Common myeloid progenitor, CD34-positive (primary cell): ENCODE measurements around the gene SYNRG.
A peak's percentile ranks its signal among the peaks of the same experiment; 100 is the strongest.
"Not testable (repeated sequence)": the region's sequence is repeated elsewhere in the genome, so short reads cannot be mapped to it uniquely, and the experiment has no call there.

ENCODE experiments used
- CTCF ChIA-PET: fragments of 350-600 bp; sonication (Branson Sonifier 250); formaldehyde crosslinking; loops from one replicate; lab custom pipeline; 2021; ENCODE audit warnings: antibody characterized with exemption; lab: Charles Lee
- POLR2A ChIA-PET: fragments of 350-600 bp; sonication (Branson Sonifier 250); formaldehyde crosslinking; loops from one replicate; lab custom pipeline; 2021; ENCODE audit warnings: antibody characterized with exemption; lab: Charles Lee
- DNase-seq, 3 donors: peaks; one replicate each; pipeline versions ENCODE4 v3.0.0 to v3.0.0-alpha.2; 2013
- H3K27ac ChIP-seq, 2 experiments: 1 replicate in 1 of 2; 2 replicates in 1 of 2; pipeline ENCODE4 v1.7.0; 2013; ENCODE audit warnings: inconsistent platforms in 2 of 2, low read length in 2 of 2, mild to moderate bottlenecking in 2 of 2, low read depth in 1 of 2, moderate library complexity in 1 of 2; ENCODE audit not compliant: severe bottlenecking in 2 of 2, insufficient read depth in 1 of 2, poor library complexity in 1 of 2
- H3K27me3 ChIP-seq, 5 experiments: replicated peaks in 2 of 5; 1 replicate in 3 of 5; 2 replicates in 2 of 5; pipeline versions ENCODE4 v1.6.1 to v1.7.0; 2013; ENCODE audit warnings: low read length in 4 of 5, mild to moderate bottlenecking in 2 of 5, moderate library complexity in 2 of 5, inconsistent platforms in 1 of 5; ENCODE audit not compliant: insufficient read depth in 5 of 5, control insufficient read depth in 4 of 5
- H3K36me3 ChIP-seq, 4 experiments: 1 replicate in 2 of 4; 2 replicates in 2 of 4; pipeline versions ENCODE4 v1.6.1 to v1.7.0; 2013; ENCODE audit warnings: low read length in 3 of 4, control low read depth in 1 of 4, mild to moderate bottlenecking in 1 of 4; ENCODE audit not compliant: control insufficient read depth in 4 of 4, insufficient read depth in 4 of 4
- H3K4me1 ChIP-seq, 4 experiments: 1 replicate in 3 of 4; 2 replicates in 1 of 4; pipeline versions ENCODE4 v1.6.1 to v1.7.1; 2013; ENCODE audit warnings: low read length in 3 of 4, mild to moderate bottlenecking in 3 of 4, control low read depth in 1 of 4, inconsistent platforms in 1 of 4, moderate library complexity in 1 of 4; ENCODE audit not compliant: control insufficient read depth in 4 of 4, insufficient read depth in 4 of 4; ENCODE audit errors: control extremely low read depth in 1 of 4
- H3K4me3 ChIP-seq, 7 experiments: 1 replicate in 4 of 7; 2 replicates in 3 of 7; pipeline versions ENCODE4 v1.5.1 to v1.7.0; 2013; ENCODE audit warnings: mild to moderate bottlenecking in 7 of 7, low read length in 6 of 7, moderate library complexity in 6 of 7, inconsistent platforms in 2 of 7, low read depth in 2 of 7, control low read depth in 1 of 7; ENCODE audit not compliant: insufficient read depth in 4 of 7, control insufficient read depth in 1 of 7; ENCODE audit errors: extremely low read depth in 1 of 7
- H3K9me3 ChIP-seq, 5 experiments: 1 replicate in 4 of 5; 2 replicates in 1 of 5; pipeline versions ENCODE4 v1.6.1 to v1.7.1; 2013; ENCODE audit warnings: low read length in 4 of 5, mild to moderate bottlenecking in 2 of 5, inconsistent platforms in 1 of 5, low read depth in 1 of 5, moderate library complexity in 1 of 5; ENCODE audit not compliant: control insufficient read depth in 4 of 5, insufficient read depth in 2 of 5; ENCODE audit errors: control extremely low read depth in 1 of 5
- WGBS: methylation state at CpG from one replicate; pipeline ENCODE4 v1.1.5; 2013; ENCODE audit not compliant: insufficient coverage; 5-methylcytosine and 5-hydroxymethylcytosine counted together

The SYNRG gene

DNA sequence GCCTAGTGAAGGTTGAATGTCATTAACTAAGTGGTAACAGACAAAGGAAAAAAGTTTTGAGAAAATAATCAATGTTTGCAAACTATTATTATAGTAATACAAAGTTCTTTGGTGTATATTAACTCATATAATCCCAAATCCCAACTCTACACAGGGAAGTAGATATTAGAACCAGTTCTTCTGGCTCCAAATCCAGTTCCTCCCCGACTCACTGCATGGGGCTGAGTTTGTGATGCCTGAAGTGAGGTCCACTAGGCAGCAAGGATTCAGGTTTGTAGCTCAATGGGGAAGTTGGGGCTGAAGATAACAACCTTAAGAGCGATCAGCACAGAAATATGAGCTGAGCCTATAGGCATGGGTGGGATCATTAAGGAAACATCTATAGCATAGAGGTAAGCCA lies 5.6 kb upstream of the SYNRG start:
- Histone ChIP-seq H3K27ac (no peak overlapping the region), H3K4me3 (no peak overlapping the region), H3K4me1 (peaks cover under 1 to 4% (median 3%) of the 10 kb centered on the region in 4 experiments), H3K36me3 (peaks cover 16 to 62% (median 43%) of the 10 kb centered on the region in 4 experiments), H3K9me3 (no peaks in the 10 kb centered on the region), H3K27me3 (no peaks in the 10 kb centered on the region)
- WGBS: 92% methylated on average over 1 of the region's 2 CpGs
- ChIA-PET POLR2A (no interaction called here), CTCF (interaction anchor here (0.6 kb wide), 1 partner anchor 11 kb away, joined by 3 read pairs; no protein-coding TSS in a partner anchor)
- no peak for DNase-seq

DNA sequence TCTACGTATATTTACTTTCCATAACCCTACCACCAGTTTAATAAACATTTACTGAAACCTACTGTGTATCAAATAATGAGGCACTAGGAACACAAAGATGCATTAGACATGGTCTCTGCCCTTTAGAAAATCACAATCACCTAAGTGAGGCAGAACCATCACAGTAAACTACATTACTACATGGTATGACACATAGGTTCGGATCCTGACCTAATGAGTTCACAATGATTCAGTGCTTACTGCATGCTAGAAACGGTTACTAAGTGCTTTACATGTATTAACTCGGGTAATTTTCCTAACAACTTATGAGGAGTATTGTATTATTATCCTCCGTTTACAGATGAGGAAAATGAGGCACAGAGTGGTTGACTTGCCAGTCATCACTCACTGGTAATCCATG lies 5.2 kb upstream of the SYNRG start:
- no peak for DNase-seq
- CTCF ChIA-PET: no interaction called here
- Histone ChIP-seq H3K27ac (no peak overlapping the region), H3K36me3 (peaks cover 14 to 57% (median 40%) of the 10 kb centered on the region in 4 experiments), H3K4me3 (no peak overlapping the region), H3K9me3 (no peaks in the 10 kb centered on the region), H3K4me1 (peaks cover 3 to 8% (median 7%) of the 10 kb centered on the region in 4 experiments), H3K27me3 (no peaks in the 10 kb centered on the region)
- POLR2A ChIA-PET: no interaction called here
- 100% methylated on average over 2 of the region's 5 CpGs for WGBS

DNA sequence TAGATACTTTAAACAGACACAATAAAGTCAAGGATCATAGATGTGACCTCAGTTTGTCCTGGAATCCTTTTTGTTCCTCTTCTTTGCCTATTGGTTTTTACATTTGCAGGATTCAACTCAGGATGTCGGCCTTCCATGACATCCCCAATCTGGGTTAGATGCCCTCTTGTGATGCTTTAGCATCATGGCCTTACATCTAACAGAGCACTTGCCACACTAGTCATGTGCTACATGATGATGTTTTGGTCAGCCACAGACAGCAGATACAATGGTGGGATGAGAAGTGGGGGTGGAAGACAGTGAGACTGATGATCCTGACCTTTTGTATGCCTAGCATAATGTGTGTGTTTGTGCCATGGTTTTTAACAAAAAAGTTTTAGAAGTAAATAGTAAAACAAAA lies 1.8 kb upstream of the SYNRG start:
- Histone ChIP-seq H3K9me3 (no peaks in the 10 kb centered on the region), H3K36me3 (peaks cover 9 to 32% (median 20%) of the 10 kb centered on the region in 4 experiments), H3K27me3 (no peaks in the 10 kb centered on the region), H3K4me3 (no peak overlapping the region), H3K4me1 (peaks cover 17 to 33% (median 26%) of the 10 kb centered on the region in 4 experiments), H3K27ac (no peak overlapping the region)
- ChIA-PET CTCF (interaction anchor here (1.2 to 2.1 kb wide), 4 partner anchors 11 to 85 kb away, joined by 3 to 6 read pairs (median 4); no protein-coding TSS in a partner anchor), POLR2A (no interaction called here)
- 100% methylated on average over 1 of the region's 1 CpG for WGBS
- DNase-seq: no peak

DNA sequence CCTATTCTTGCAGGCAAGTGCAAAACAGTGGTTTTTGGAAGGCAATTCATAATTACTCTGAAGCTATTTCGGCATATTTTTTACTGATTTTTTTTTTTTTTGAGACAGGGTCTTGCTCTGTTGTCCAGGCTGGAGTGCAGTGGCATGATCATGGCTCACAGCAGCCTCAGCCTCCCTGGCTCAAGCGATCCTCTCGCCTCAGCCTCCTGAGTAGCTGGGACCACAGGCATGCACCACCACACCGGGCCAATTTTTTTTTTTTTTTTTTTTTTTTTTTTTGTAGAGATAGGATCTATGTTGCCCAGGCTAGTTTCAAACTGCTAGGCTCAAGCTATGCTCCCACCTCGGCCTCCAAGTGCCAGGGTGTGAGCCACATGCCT lies 813 bp upstream of the SYNRG start:
- Histone ChIP-seq H3K4me1 (peaks cover 21 to 39% (median 32%) of the 10 kb centered on the region in 4 experiments), H3K36me3 (peaks cover 6 to 26% (median 16%) of the 10 kb centered on the region in 4 experiments), H3K4me3 (peak overlapping the region in 6 of 7 experiments; percentile 27 to 89 (median 74)), H3K27ac (peak overlapping the region in 1 of 2 experiments; percentile 43)
- H3K9me3 ChIP-seq, H3K27me3 ChIP-seq, DNase-seq: not testable (repeated sequence)
- WGBS: 100% methylated on average over 2 of the region's 5 CpGs
- CTCF ChIA-PET: interaction anchor here (0.6 to 2.1 kb wide), 8 partner anchors 9 to 108 kb away, joined by 3 to 11 read pairs (median 3); no protein-coding TSS in a partner anchor
- POLR2A ChIA-PET: interaction anchor here (0.6 to 1.8 kb wide), 5 partner anchors 10 to 227 kb away, joined by 3 to 7 read pairs (median 3); no protein-coding TSS in a partner anchor

DNA sequence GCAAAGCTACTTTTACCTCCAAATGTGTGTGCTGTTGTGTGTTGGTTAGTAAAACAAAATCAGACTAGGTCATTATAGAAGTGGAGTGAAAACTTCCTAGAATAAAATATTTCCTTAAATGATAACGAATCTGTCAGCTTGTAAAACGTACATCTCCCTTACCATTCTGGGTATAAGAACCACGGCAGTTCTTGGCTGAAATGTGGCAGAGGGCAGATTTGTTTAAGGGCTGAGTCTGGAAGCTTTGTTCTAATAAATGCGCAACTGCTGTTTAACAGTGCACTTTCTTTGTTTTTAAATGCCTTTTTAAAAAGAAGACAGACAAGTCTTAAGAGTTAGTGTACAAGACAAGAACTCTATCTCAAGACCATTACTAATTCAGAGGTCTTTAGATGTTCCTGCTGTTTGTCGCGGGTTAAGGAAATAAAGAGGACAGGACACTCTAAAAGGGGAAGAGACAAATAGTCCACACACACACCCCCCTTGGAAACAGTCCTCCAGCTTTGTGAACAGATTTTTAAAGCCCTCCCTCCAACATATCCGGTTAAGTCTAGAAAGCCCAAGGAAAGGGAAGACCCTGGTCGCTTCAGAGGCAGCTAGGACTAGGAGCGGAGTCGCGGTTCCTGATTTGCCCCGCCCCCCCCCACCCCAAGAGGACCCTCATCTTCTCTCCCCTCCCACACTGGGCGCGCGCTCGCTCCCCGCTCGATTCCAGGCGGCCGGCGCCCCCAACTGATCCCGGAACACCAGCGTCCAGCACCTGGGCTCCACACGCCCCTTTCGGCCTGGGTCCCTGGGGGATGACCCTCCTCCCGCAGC lies 658 bp downstream of the SYNRG start:
- Histone ChIP-seq H3K4me3 (peak overlapping the region; percentile 83 to 94 (median 89)), H3K36me3 (peaks cover under 1 to 16% (median 8%) of the 10 kb centered on the region in 4 experiments), H3K9me3 (peaks cover 0 to 2% (median under 1%) of the 10 kb centered on the region in 5 experiments), H3K27ac (peak overlapping the region; percentile 78 to 88), H3K27me3 (no peaks in the 10 kb centered on the region), H3K4me1 (peaks cover 21 to 43% (median 32%) of the 10 kb centered on the region in 4 experiments)
- ChIA-PET CTCF (interaction anchor here (0.8 to 1.6 kb wide), 3 partner anchors 11 to 19 kb away, joined by 3 to 11 read pairs (median 3); no protein-coding TSS in a partner anchor), POLR2A (interaction anchor here (0.6 to 1.8 kb wide), 3 partner anchors 14 to 172 kb away, joined by 3 to 6 read pairs (median 3); no protein-coding TSS in a partner anchor)
- WGBS: 0% methylated on average over 16 of the region's 26 CpGs
- peak; percentile 29 to 69 (median 58) for DNase-seq

DNA sequence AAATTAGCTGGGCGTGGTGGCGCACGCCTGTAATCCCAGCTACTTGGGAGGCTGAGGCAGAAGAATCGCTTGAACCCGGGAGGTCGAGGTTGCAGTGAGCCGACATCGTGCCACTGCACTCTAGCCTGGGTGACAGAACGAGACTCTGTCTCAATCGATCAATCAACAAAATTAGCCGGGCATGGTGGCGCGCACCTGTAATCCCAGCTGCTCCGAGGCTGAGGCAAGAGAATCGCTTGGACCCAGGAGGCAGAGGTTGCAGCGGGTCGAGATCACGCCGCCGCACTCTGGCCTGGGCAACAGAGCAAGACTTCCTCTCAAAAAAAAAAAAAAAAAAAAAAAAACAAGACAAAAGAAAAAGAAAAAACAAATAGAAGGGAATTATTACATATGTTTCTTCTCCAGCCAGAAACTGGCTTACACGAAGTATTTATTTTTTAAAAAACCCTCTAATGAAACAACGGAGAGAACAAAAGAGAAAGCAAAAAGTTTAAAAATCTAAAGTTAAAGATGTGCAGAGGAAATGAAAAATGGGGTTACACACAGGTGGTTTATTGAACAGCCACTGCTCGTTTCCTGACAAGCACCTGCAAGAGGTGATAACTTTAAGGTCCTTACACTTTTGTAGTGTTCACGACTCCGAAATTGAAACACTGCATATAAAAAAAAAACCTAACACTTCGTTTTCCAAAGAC lies 1.4 kb downstream of the SYNRG start:
- peak overlapping the region; percentile 78 to 88 for H3K27ac ChIP-seq
- POLR2A ChIA-PET: no interaction called here
- peaks cover 4 to 12% (median 5%) of the 10 kb centered on the region in 4 experiments for H3K36me3 ChIP-seq
- peak overlapping the region in 6 of 7 experiments; percentile 83 to 94 (median 88) for H3K4me3 ChIP-seq
- H3K27me3 ChIP-seq: no peaks in the 10 kb centered on the region
- WGBS: 83% methylated on average over 8 of the region's 26 CpGs
- DNase-seq: peak; percentile 14 to 73 (median 54)
- H3K9me3 ChIP-seq: peaks cover 0 to 4% (median 2%) of the 10 kb centered on the region in 5 experiments
- CTCF ChIA-PET: no interaction called here
- H3K4me1 ChIP-seq: peaks cover 21 to 43% (median 32%) of the 10 kb centered on the region in 4 experiments
